ENCODE data around the gene P4HA2. TPM values are rescaled to one million over a fixed set of nuclear protein-coding genes. Genes with fewer than 3 reads are reported as not detected.

Gene P4HA2
- total RNA-seq, 1 donor from 2014 or later, result 75.7 TPM

- intact Hi-C loops (cut with DNase I), result no loop called here
- TF ChIP-seq CTCF (IDR thresholded peaks at IDR 0.05), result no peak
- peaks cover 19% of the 10 kb centered on the region for H3K36me3 ChIP-seq
- H3K9me3 ChIP-seq, result no peaks in the 10 kb centered on the region
- no peak for ATAC-seq
- no peak for DNase-seq
- H3K4me1 ChIP-seq, result peaks cover 33% of the 10 kb centered on the region
- no peak overlapping the region for H3K4me3 ChIP-seq
- no peak overlapping the region for H3K27ac ChIP-seq
- H3K27me3 ChIP-seq (ENCODE audit: low read depth), result no peaks in the 10 kb centered on the region
Measured at GRCh38 chr5:132219981-132220380, 7.7 kb downstream of the P4HA2 start.

- Histone ChIP-seq H3K4me1 (peaks cover 32% of the 10 kb centered on the region), H3K27me3 (ENCODE audit: low read depth) (no peaks in the 10 kb centered on the region), H3K9me3 (no peaks in the 10 kb centered on the region), H3K4me3 (no peak overlapping the region), H3K36me3 (peaks cover 19% of the 10 kb centered on the region), H3K27ac (no peak overlapping the region)
- no peak for TF ChIP-seq CTCF (IDR thresholded peaks at IDR 0.05)
- ATAC-seq (no peak), DNase-seq (no peak)
- intact Hi-C loops (cut with DNase I), result no loop called here
Measured at GRCh38 chr5:132219289-132219970, 8.2 kb downstream of the P4HA2 start.

GRCh38 chr5:132218321-132218720 lies 9.3 kb downstream of the P4HA2 start:
- DNase-seq (no peak), ATAC-seq (no peak)
- peaks cover 26% of the 10 kb centered on the region for H3K36me3 ChIP-seq
- H3K4me1 ChIP-seq, result peaks cover 21% of the 10 kb centered on the region
- H3K27me3 ChIP-seq (ENCODE audit: low read depth), result no peaks in the 10 kb centered on the region
- TF ChIP-seq CTCF (IDR thresholded peaks at IDR 0.05), result no peak
- intact Hi-C loops (cut with DNase I), result no loop called here
- no peaks in the 10 kb centered on the region for H3K9me3 ChIP-seq
- no peak overlapping the region for H3K27ac ChIP-seq
- H3K4me3 ChIP-seq, result no peak overlapping the region

GRCh38 chr5:132215329-132215728 lies 12.3 kb downstream of the P4HA2 start:
- H3K4me3 ChIP-seq, result no peak overlapping the region
- H3K27me3 ChIP-seq (ENCODE audit: low read depth), result no peaks in the 10 kb centered on the region
- intact Hi-C loops (cut with DNase I), result no loop called here
- DNase-seq (peak; percentile 85), ATAC-seq (peak; percentile 93 to 94)
- H3K27ac ChIP-seq, result peak overlapping the region; percentile 73
- no peak for TF ChIP-seq CTCF (IDR thresholded peaks at IDR 0.05)
- H3K36me3 ChIP-seq, result peaks cover 53% of the 10 kb centered on the region
- peaks cover 13% of the 10 kb centered on the region for H3K4me1 ChIP-seq
- H3K9me3 ChIP-seq, result no peaks in the 10 kb centered on the region

GRCh38 chr5:132214491-132214890 lies 13.2 kb downstream of the P4HA2 start:
- intact Hi-C loops (cut with DNase I), result no loop called here
- peaks cover 13% of the 10 kb centered on the region for H3K4me1 ChIP-seq
- H3K4me3 ChIP-seq, result no peak overlapping the region
- H3K27me3 ChIP-seq (ENCODE audit: low read depth), result no peaks in the 10 kb centered on the region
- ATAC-seq (no peak), DNase-seq (no peak)
- no peak for TF ChIP-seq CTCF (IDR thresholded peaks at IDR 0.05)
- peaks cover 60% of the 10 kb centered on the region for H3K36me3 ChIP-seq
- H3K9me3 ChIP-seq, result no peaks in the 10 kb centered on the region
- peak overlapping the region; percentile 73 for H3K27ac ChIP-seq

All from lower lobe of right lung (tissue), 2 donors.